ENCODE measurements around the gene UBAP2. TPM values are rescaled to one million over a fixed set of nuclear protein-coding genes. Genes with fewer than 3 reads are reported as not detected.

UBAP2 gene
- total RNA-seq, 1 experiment from 2014 or later: 45.5 TPM

GRCh38 chr9:33952066-33952465, 96.6 kb downstream of the UBAP2 start:
- CTCF ChIA-PET: no interaction called here

DNA sequence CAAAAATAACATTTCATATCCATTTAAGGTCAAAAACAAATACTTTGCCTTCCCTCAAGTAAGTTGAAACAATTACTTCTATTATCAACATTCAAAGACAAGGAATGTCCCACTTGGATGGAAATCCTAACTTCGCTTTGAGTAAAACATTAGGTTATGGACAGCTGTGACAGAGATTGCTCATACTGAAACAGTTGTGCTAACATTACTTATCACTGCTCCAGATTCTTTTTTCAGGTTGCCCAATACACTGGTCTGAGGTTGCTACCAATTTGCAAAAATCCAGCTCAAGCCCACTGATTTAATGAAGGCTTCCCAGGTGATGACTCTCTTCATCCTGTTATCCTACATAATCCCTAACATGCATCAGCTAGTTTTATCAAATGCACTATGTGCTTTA, 98.3 kb downstream of the UBAP2 start:
- DNase-seq: no peak
- Mint-ChIP-seq H3K9me3 (ENCODE audit: low read depth, unreplicated experiment) (no peaks in the 10 kb centered on the region), H3K4me1 (ENCODE audit: low read depth, unreplicated experiment) (peaks cover 22% of the 10 kb centered on the region), H3K4me3 (ENCODE audit: low read depth, unreplicated experiment) (no peak overlapping the region), H3K27me3 (ENCODE audit: unreplicated experiment) (no peaks in the 10 kb centered on the region), H3K27ac (ENCODE audit: unreplicated experiment) (no peak overlapping the region), H3K36me3 (ENCODE audit: insufficient read depth, unreplicated experiment) (peaks cover 24% of the 10 kb centered on the region)
- TF ChIP-seq CTCF (IDR thresholded peaks at IDR 0.05; ENCODE audit: unreplicated experiment): no peak
- CTCF ChIA-PET: no interaction called here
- intact Hi-C loops (cut with micrococcal nuclease; ENCODE audit: unreplicated experiment): no loop called here
- BruUV-seq (replicated peaks): no TSS peak

More at GRCh38 chr9:33952066-33952465, 96.6 kb downstream of the UBAP2 start:
- Mint-ChIP-seq H3K9me3 (ENCODE audit: low read depth, unreplicated experiment) (no peaks in the 10 kb centered on the region), H3K27ac (ENCODE audit: unreplicated experiment) (no peak overlapping the region), H3K36me3 (ENCODE audit: insufficient read depth, unreplicated experiment) (peaks cover 17% of the 10 kb centered on the region), H3K4me1 (ENCODE audit: low read depth, unreplicated experiment) (peaks cover 12% of the 10 kb centered on the region), H3K4me3 (ENCODE audit: low read depth, unreplicated experiment) (no peak overlapping the region), H3K27me3 (ENCODE audit: unreplicated experiment) (no peaks in the 10 kb centered on the region)
- TF ChIP-seq CTCF (IDR thresholded peaks at IDR 0.05; ENCODE audit: unreplicated experiment): no peak
- intact Hi-C loops (cut with micrococcal nuclease; ENCODE audit: unreplicated experiment): no loop called here
- no TSS peak for BruUV-seq (replicated peaks)
- no peak for DNase-seq

- intact Hi-C loops (cut with micrococcal nuclease; ENCODE audit: unreplicated experiment): loop anchor here (10.0 kb wide), 1 partner anchor 98 kb away; the partner anchor contains the start of gene UBAP2
- peaks cover 37% of the 10 kb centered on the region for H3K4me1 Mint-ChIP-seq (ENCODE audit: low read depth, unreplicated experiment)
- H3K9me3 Mint-ChIP-seq (ENCODE audit: low read depth, unreplicated experiment): no peaks in the 10 kb centered on the region
- no peak for DNase-seq
- H3K36me3 Mint-ChIP-seq (ENCODE audit: insufficient read depth, unreplicated experiment): peaks cover 28% of the 10 kb centered on the region
- no peaks in the 10 kb centered on the region for H3K27me3 Mint-ChIP-seq (ENCODE audit: unreplicated experiment)
- no TSS peak for BruUV-seq (replicated peaks)
- TF ChIP-seq CTCF (IDR thresholded peaks at IDR 0.05; ENCODE audit: unreplicated experiment): no peak
- no peak overlapping the region for H3K27ac Mint-ChIP-seq (ENCODE audit: unreplicated experiment)
- H3K4me3 Mint-ChIP-seq (ENCODE audit: low read depth, unreplicated experiment): no peak overlapping the region
- CTCF ChIA-PET: no interaction called here
Measured at GRCh38 chr9:33946779-33947535, 101.7 kb downstream of the UBAP2 start.

DNA sequence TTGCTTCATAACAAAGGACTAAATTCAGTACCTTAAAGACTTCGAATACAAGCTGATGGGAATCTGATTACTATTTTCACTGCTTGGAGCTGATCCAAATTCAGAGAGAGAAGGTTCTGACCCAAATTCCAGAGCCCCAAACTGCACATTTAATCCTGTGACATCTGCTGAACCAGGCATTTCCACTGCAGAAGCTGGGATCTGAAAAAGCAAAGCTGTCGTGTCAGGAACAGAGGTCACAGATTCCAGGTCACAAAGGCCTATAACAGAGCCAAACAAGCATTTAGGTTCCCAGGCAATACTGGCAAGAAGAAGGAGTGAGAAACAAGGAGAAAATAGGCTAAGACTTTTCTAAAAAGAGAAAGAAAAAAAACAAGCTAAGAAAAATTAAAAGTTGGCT, 105.3 kb downstream of the UBAP2 start:
- Mint-ChIP-seq H3K4me1 (ENCODE audit: low read depth, unreplicated experiment) (peaks cover 49% of the 10 kb centered on the region), H3K36me3 (ENCODE audit: insufficient read depth, unreplicated experiment) (peaks cover 42% of the 10 kb centered on the region), H3K27me3 (ENCODE audit: unreplicated experiment) (no peaks in the 10 kb centered on the region), H3K9me3 (ENCODE audit: low read depth, unreplicated experiment) (no peaks in the 10 kb centered on the region), H3K4me3 (ENCODE audit: low read depth, unreplicated experiment) (no peak overlapping the region), H3K27ac (ENCODE audit: unreplicated experiment) (no peak overlapping the region)
- intact Hi-C loops (cut with micrococcal nuclease; ENCODE audit: unreplicated experiment): loop anchor here (10.0 kb wide), 1 partner anchor 101 kb away; the partner anchor contains the start of gene UBAP2
- CTCF ChIA-PET: no interaction called here
- no peak for TF ChIP-seq CTCF (IDR thresholded peaks at IDR 0.05; ENCODE audit: unreplicated experiment)
- no TSS peak for BruUV-seq (replicated peaks)
- DNase-seq: no peak

Measured in Calu3 (cell line).